ENCODE data around the gene ARID5A.

DNA sequence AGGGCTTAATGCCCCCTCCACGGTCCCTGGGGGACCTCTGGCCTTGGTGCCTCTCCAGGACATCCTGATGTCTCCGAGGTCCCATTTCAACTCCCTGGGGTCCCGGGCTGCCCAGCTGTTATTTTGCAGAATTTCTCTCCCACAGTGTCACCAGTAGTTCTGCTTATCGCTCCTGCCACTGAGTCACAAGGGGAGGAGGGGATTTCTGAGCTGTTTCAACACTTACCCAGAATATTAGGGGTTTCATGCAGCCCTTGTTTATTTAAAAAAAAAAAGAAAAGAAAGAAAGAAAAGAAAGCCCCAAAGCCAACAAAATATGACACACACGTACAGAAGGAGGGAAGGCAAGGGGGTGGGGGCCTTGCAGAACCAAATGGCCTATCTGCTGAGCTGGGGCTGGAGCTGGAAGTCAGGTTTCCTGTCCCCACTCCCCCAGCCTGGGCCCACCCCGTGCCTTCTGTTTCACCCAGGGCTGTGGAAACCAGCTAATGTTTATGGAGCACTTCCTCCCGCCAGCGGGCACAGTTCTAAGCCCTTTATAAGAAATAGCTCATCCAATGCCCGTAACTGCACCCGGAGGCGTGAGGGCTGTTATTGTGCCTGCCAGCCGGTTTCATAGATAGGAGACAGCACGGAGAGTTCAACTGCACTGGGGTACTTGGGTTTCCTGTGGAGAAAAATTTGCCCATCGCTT, 8.4 kb upstream of the ARID5A start:
- TF ChIP-seq, protein P1, sequence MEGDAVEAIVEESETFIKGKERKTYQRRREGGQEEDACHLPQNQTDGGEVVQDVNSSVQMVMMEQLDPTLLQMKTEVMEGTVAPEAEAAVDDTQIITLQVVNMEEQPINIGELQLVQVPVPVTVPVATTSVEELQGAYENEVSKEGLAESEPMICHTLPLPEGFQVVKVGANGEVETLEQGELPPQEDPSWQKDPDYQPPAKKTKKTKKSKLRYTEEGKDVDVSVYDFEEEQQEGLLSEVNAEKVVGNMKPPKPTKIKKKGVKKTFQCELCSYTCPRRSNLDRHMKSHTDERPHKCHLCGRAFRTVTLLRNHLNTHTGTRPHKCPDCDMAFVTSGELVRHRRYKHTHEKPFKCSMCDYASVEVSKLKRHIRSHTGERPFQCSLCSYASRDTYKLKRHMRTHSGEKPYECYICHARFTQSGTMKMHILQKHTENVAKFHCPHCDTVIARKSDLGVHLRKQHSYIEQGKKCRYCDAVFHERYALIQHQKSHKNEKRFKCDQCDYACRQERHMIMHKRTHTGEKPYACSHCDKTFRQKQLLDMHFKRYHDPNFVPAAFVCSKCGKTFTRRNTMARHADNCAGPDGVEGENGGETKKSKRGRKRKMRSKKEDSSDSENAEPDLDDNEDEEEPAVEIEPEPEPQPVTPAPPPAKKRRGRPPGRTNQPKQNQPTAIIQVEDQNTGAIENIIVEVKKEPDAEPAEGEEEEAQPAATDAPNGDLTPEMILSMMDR (conservative IDR thresholded peaks at IDR 0.05), result no peak
- no peak for TF ChIP-seq ZFX (IDR thresholded peaks at IDR 0.05)

All from C4-2B (cell line).